Measurements from ENCODE around the gene MFNG. TPM values are rescaled to one million over a fixed set of nuclear protein-coding genes. Genes with fewer than 3 reads are reported as not detected.

The MFNG gene
- polyA plus RNA-seq, 3 donors: 9.5 to 10.4 (median 10.0) TPM

- DNase-seq (ENCODE audit: extremely low read depth in 1 of 11, low read depth in 9 of 11, low spot score in 4 of 11): no peak
These were observed 32.5 kb upstream of the MFNG start for GRCh38 chr22:37518509-37519267.

- no peak for DNase-seq (ENCODE audit: extremely low read depth in 1 of 11, low read depth in 9 of 11, low spot score in 4 of 11)
These were observed 31.8 kb upstream of the MFNG start for GRCh38 chr22:37517826-37518450.

DNA sequence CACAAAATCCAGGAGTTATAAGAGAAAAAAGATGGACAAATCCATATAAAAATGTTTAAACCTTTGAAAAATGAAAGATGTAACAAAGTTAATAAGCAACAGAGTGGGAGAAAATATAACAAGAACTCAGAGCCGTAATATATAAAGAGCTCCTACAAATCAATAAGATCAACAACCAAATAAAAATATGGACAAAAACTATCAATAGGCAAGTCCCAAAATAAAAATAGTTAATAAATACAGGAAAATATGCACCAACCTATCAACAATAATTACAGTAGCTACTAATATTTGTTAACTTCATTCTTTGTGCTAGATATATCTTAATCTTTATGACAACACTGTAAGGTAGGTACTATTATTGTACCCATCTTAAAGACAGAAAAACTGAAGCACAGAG lies 30.3 kb upstream of the MFNG start:
- DNase-seq (ENCODE audit: extremely low read depth in 1 of 11, low read depth in 9 of 11, low spot score in 4 of 11): no peak

GRCh38 chr22:37515901-37516300 lies 29.7 kb upstream of the MFNG start:
- DNase-seq (ENCODE audit: extremely low read depth in 1 of 11, low read depth in 9 of 11, low spot score in 4 of 11): no peak

DNA sequence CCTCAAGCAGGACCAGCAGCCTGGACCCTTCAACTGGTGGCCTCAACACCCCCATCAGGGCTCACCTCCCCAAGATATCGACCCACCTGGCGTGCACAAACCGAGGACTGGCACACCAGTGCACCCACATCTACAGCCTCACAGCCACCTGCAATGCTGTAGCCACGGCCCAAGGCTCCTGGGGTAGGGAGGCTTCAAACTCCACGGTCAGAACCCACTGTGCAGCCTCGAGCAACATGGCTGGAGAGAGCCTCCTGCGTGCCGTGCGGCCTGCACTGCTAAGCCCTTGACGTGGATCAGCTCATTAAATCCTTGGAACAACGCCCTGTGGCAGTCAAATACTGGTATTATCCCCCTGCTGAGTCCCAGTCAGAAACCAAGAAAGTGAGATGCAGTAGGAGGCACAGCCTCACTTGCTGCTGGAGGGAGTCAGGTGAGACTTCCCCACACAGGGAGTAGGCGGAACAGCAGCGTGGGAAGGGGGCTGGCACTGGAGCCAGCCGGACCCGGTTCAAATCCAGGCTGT lies 28.4 kb upstream of the MFNG start:
- no peak for DNase-seq (ENCODE audit: extremely low read depth in 1 of 11, low read depth in 9 of 11, low spot score in 4 of 11)

- DNase-seq (ENCODE audit: extremely low read depth in 1 of 11, low read depth in 9 of 11, low spot score in 4 of 11): no peak
These were observed 25.4 kb upstream of the MFNG start for GRCh38 chr22:37511395-37512104.

DNA sequence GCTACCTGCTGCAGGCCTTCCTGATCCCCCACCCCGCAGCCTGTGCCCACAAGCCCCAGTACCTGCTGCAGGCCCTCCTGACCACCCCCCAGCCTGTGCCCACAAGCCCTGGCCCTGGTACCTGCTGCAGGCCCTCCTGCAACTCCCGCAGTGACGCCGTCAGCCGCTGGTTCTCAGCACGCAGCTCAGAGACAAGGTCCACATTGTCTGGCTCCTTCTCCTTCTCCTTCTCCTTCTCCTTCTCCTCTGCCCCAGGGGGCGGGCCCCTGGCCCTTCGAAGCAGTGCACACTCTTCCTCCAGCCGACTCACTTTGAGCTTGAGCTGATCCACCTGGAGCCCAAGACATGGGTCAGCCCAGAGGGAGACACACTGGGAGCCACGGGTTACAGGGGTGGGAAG lies 23.9 kb upstream of the MFNG start:
- DNase-seq (ENCODE audit: extremely low read depth in 1 of 11, low read depth in 9 of 11, low spot score in 4 of 11): no peak

GRCh38 chr22:37509059-37509860 lies 23.1 kb upstream of the MFNG start:
- DNase-seq (ENCODE audit: extremely low read depth in 1 of 11, low read depth in 9 of 11, low spot score in 4 of 11): no peak

DNA sequence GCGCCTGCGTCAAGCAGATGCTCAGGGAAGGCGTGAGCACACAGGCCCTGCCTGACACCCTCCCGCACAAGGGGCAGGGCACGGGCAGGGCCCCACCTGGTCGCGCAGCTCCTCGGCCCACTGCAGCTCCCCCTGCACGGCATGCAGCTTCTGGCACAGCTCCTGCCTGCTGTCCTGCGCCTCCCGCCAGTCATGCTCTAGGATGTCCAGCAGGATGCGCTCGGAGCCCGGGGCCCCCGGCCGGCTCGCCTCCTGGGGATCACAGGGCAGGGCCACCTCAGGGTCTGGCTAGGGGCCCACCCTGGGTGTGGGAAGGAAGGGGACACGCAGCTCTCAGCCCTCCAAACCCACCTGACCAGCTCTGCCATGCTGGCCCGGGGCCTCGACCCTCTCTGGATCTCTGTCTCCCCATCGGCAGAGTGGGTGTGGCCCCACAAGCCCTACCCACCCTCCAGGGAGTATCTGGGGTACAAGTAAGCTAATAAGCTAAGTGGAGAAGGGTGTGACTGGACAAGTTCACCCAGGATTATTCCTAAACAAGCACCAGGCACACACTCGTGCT lies 22.3 kb upstream of the MFNG start:
- no peak for DNase-seq (ENCODE audit: extremely low read depth in 1 of 11, low read depth in 9 of 11, low spot score in 4 of 11)

GRCh38 chr22:37507731-37508130 lies 21.5 kb upstream of the MFNG start:
- DNase-seq (ENCODE audit: extremely low read depth in 1 of 11, low read depth in 9 of 11, low spot score in 4 of 11): no peak

- DNase-seq (ENCODE audit: extremely low read depth in 1 of 11, low read depth in 9 of 11, low spot score in 4 of 11): no peak
These were observed 19.8 kb upstream of the MFNG start for GRCh38 chr22:37505989-37506388.

GRCh38 chr22:37505565-37505964 lies 19.4 kb upstream of the MFNG start:
- no peak for DNase-seq (ENCODE audit: extremely low read depth in 1 of 11, low read depth in 9 of 11, low spot score in 4 of 11)

GRCh38 chr22:37504964-37505363 lies 18.8 kb upstream of the MFNG start:
- no peak for DNase-seq (ENCODE audit: extremely low read depth in 1 of 11, low read depth in 9 of 11, low spot score in 4 of 11)

- DNase-seq (ENCODE audit: extremely low read depth in 1 of 11, low read depth in 9 of 11, low spot score in 4 of 11): no peak
These were observed 17.7 kb upstream of the MFNG start for GRCh38 chr22:37503850-37504249.

GRCh38 chr22:37503183-37503683 lies 17.0 kb upstream of the MFNG start:
- DNase-seq (ENCODE audit: extremely low read depth in 1 of 11, low read depth in 9 of 11, low spot score in 4 of 11): no peak

GRCh38 chr22:37502342-37503182 lies 16.4 kb upstream of the MFNG start:
- no peak for DNase-seq (ENCODE audit: extremely low read depth in 1 of 11, low read depth in 9 of 11, low spot score in 4 of 11)

DNA sequence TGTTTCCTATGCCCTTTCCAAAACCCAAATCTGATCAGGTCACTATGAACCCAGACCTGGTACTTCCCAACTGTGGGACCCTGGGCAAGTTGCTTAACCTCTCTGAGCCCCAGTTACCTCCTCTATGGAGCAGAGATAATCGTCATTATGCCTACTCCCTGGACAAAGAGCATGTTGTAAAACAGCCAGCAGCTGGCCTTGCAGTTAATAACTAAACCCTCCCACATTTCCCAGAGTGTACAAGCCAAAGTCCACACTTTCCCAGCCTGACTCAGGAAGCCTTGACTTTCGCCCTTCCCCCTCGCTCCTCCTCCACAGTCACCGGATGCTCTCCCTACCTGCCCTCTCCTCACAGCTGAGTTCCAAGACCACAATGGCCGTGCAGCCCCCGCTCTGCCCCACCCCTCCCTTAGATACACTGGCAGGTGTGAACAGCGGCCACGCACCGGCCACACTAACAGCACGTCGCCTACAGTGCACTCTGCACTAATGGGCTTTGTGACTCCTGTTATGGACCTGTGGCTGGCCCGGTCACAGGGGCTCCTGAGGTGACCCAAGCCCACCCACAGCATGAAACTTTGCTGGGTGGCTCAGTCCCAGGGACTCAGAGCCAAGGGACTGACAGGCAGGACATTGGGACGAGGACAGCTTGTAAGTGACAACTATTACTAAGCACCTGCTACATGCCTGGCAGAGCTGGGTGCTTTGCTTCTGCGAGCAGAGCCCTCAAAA lies 15.6 kb upstream of the MFNG start:
- DNase-seq (ENCODE audit: extremely low read depth in 1 of 11, low read depth in 9 of 11, low spot score in 4 of 11): peak; percentile 81 to 96 (median 88)

Measured in renal cortex interstitium (tissue), 11 donors.